ENCODE results near the gene REXO1. TPM values are rescaled to one million over a fixed set of nuclear protein-coding genes. Genes with fewer than 3 reads are reported as not detected.

REXO1 gene
- polyA plus RNA-seq, 2 of the 4 experiments (the other 2 are of a cell fraction), result 5.6 to 13.8 TPM

- TF ChIP-seq JUN (IDR thresholded peaks at IDR 0.05) (0 out of 5 replicates have a peak, but pooled peaks of 1 of the 2 experiments have one; percentile 9), NFE2L2 (conservative IDR thresholded peaks at IDR 0.05; ENCODE audit: low read length) (no peak), FOSL2 (IDR thresholded peaks at IDR 0.05) (peak; percentile 62), FOSL2 (CRISPR knock-in tag; IDR thresholded peaks at IDR 0.05) (peak; percentile 90), SMC3 (IDR thresholded peaks at IDR 0.05) (no peak)
- Histone ChIP-seq H3K9me3 (no peaks in the 10 kb centered on the region), H3K4me2 (peak overlapping the region; percentile 100), H3K27ac (peak overlapping the region; percentile 92 to 96), H3K4me1 (peaks cover 13% of the 10 kb centered on the region), H3K4me3 (peak overlapping the region; percentile 81)
- ChIA-PET POLR2A (no interaction called here), CTCF (interaction anchor here (0.5 to 3.6 kb wide), 7 partner anchors 15 to 139 kb away, joined by 3 to 13 read pairs (median 5); no protein-coding TSS in a partner anchor)
- FAIRE-seq (no peak), ATAC-seq (peak; percentile 27 to 32), DNase-seq (ENCODE audit: low read depth in 1 of 2, low spot score in 1 of 2) (peak; percentile 81 to 92)
- WGBS (ENCODE audit: missing lambda C conversion rate), result 3% methylated on average over 5 of the region's 13 CpGs
These were observed 36.8 kb downstream of the REXO1 start for GRCh38 chr19:1811472-1811894.

DNA sequence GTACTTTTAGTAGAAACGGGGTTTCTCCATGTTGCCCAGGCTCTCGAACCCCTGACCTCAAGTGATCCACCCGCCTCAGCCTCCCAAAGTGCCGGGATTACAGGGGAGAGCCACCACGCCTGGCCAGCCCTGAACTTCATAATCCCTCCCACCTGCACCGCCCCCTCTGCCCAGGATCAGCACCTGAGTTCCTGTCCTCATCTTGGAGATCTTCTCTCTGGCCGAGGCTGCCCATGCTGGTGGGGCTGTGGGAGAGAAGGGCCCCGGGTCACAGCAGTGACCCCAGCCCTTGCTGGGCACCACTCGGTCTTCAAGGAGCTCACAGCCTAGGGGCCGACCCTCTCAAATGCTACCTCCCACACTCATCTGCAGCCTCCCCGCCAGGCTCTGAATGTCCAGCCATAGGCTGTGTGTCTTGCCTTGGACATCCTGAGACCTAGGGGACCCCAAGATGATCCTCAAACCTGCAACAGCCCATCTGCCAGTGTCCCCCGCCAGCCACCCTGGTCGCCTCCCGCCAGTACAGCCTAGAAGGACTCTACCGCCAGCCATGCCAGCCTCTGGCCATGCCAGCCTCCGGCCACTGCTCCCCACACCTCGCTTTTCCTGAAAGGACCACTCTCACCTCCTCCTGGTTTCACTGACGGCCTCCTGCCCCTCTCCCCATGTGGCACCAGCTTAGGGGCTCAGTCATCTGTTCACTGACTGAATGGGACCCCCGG is 37.7 kb downstream of the REXO1 start:
- H3K4me3 ChIP-seq, result no peak overlapping the region
- ChIA-PET POLR2A (no interaction called here), CTCF (interaction anchor here (1.3 to 3.6 kb wide), 6 partner anchors 15 to 138 kb away, joined by 3 to 13 read pairs (median 6); no protein-coding TSS in a partner anchor)
- H3K4me1 ChIP-seq, result peaks cover 13% of the 10 kb centered on the region
- ATAC-seq, result no peak
- no peaks in the 10 kb centered on the region for H3K9me3 ChIP-seq
- FAIRE-seq, result no peak
- H3K4me2 ChIP-seq, result peak overlapping the region; percentile 100
- 84% methylated on average over 13 of the region's 19 CpGs for WGBS (ENCODE audit: missing lambda C conversion rate)
- DNase-seq (ENCODE audit: low read depth in 1 of 2, low spot score in 1 of 2), result no peak
- TF ChIP-seq NPAS2 (CRISPR knock-in tag; IDR thresholded peaks at IDR 0.05; ENCODE audit: borderline replicate concordance) (no peak), RCOR1 (IDR thresholded peaks at IDR 0.05; ENCODE audit: low read depth, low read length) (no peak), RARB (CRISPR knock-in tag; IDR thresholded peaks at IDR 0.05) (no peak), ZSCAN20 (CRISPR knock-in tag; IDR thresholded peaks at IDR 0.05) (no peak), RNF2 (IDR thresholded peaks at IDR 0.05; ENCODE audit: borderline replicate concordance, low read depth) (no peak), POLR2A (IDR thresholded peaks at IDR 0.05; ENCODE audit: low read length) (no peak), ZC3H11A (IDR thresholded peaks at IDR 0.05) (no peak), HOXB5 (CRISPR knock-in tag; IDR thresholded peaks at IDR 0.05) (no peak), FOSL2 (IDR thresholded peaks at IDR 0.05) (no peak), FOSL2 (CRISPR knock-in tag; IDR thresholded peaks at IDR 0.05) (no peak), CBX2 (IDR thresholded peaks at IDR 0.05; ENCODE audit: borderline replicate concordance, low read depth) (no peak), BCL3 (IDR thresholded peaks at IDR 0.05) (no peak), HDAC2 (IDR thresholded peaks at IDR 0.05) (no peak), MAZ (IDR thresholded peaks at IDR 0.05; ENCODE audit: borderline replicate concordance, low read depth, low read length) (no peak), EHMT2 (IDR thresholded peaks at IDR 0.05; ENCODE audit: low read depth) (no peak), SMC3 (IDR thresholded peaks at IDR 0.05) (no peak), ESRRA (IDR thresholded peaks at IDR 0.05; ENCODE audit: borderline replicate concordance, low read length) (no peak)
- TF ChIP-seq, protein P1, sequence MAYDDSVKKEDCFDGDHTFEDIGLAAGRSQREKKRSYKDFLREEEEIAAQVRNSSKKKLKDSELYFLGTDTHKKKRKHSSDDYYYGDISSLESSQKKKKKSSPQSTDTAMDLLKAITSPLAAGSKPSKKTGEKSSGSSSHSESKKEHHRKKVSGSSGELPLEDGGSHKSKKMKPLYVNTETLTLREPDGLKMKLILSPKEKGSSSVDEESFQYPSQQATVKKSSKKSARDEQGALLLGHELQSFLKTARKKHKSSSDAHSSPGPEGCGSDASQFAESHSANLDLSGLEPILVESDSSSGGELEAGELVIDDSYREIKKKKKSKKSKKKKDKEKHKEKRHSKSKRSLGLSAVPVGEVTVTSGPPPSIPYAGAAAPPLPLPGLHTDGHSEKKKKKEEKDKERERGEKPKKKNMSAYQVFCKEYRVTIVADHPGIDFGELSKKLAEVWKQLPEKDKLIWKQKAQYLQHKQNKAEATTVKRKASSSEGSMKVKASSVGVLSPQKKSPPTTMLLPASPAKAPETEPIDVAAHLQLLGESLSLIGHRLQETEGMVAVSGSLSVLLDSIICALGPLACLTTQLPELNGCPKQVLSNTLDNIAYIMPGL (CRISPR knock-in tag; IDR thresholded peaks at IDR 0.05; ENCODE audit: borderline replicate concordance), result no peak
- peak overlapping the region; percentile 92 to 96; a peak in 5 of 6 replicates for H3K27ac ChIP-seq

- ATAC-seq, result no peak
- FAIRE-seq, result no peak
- Histone ChIP-seq H3K27ac (no peak overlapping the region), H3K4me3 (no peak overlapping the region), H3K4me1 (peaks cover 13% of the 10 kb centered on the region), H3K9me3 (no peaks in the 10 kb centered on the region), H3K4me2 (no peak overlapping the region)
- DNase-seq (ENCODE audit: low read depth in 1 of 2, low spot score in 1 of 2), result no peak
- CTCF ChIA-PET, result interaction anchor here (2.0 to 3.6 kb wide), 2 partner anchors 14 to 16 kb away, joined by 7 to 13 read pairs; no protein-coding TSS in a partner anchor
- WGBS (ENCODE audit: missing lambda C conversion rate), result 92% methylated on average over 15 of the region's 18 CpGs
- POLR2A ChIA-PET, result no interaction called here
- TF ChIP-seq CEBPB (IDR thresholded peaks at IDR 0.05) (no peak), EHMT2 (IDR thresholded peaks at IDR 0.05; ENCODE audit: low read depth) (no peak), MAX (IDR thresholded peaks at IDR 0.05) (no peak), FOXS1 (CRISPR knock-in tag; IDR thresholded peaks at IDR 0.05) (no peak), EHF (CRISPR knock-in tag; IDR thresholded peaks at IDR 0.05) (no peak), ZSCAN20 (CRISPR knock-in tag; IDR thresholded peaks at IDR 0.05) (no peak)
These were observed 38.6 kb downstream of the REXO1 start for GRCh38 chr19:1809678-1810077.

All from A549 (cell line).